ENCODE data around the gene CSNK1A1.
"Not testable (repeated sequence)": the region's sequence is repeated elsewhere in the genome, so short reads cannot be mapped to it uniquely, and the experiment has no call there.

Gene CSNK1A1

DNA sequence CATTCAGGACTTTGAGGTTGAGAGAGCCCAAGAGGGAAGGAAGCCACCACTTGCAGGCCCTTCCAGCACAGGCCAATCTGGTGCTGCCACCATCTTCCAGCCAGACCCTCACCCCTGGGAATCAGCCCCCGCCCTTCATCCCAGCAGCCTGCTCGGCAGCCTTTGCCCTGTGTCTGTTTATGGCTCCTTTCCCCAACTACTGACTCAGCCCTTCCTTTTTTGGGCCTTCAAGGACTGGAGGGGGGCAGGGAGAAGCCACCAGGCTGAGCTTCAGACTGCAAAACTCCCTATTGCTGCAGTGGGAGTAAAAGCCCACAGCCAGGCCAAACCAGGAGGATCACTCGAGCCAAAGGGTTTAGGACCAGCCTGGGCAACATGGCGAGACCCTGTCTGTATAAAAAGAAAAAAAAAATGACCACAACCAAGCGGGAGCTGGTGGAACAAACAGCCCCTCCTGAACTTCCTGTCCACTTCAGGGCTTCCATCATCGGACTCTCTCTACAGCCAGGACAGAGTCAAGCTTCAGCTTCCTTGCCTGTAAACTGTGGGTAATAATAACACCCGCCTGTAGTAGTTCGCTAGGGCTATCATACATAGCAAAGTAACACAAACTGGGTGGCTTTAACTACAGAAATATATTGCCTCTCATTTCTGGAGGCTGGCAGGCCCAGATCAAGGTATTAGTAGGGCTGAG lies 86.3 kb downstream of the CSNK1A1 start:
- in situ Hi-C loops (cut with MboI; ENCODE audit: low sequenced_read_pairs) = no loop called here

DNA sequence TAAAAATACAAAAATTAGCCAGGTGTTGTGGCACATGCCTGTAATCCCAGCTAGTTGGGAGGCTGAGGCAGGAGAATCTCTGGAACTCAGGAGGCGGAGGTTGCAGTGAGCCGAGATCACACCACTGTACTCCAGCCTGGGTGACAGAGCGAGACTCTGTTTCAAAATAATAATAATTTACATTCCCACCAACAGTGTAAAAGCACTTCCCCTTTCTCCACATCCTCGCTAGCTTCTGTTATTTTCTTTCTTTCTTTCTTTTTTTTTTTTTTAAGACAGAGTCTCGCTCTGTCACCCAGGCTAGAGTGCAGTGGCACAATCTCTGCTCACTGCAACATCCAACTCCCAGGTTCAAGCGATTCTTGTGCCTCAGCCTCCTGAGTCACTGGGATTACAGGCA lies 89.3 kb downstream of the CSNK1A1 start:
- in situ Hi-C loops (cut with MboI; ENCODE audit: low sequenced_read_pairs) = not testable (repeated sequence)

DNA sequence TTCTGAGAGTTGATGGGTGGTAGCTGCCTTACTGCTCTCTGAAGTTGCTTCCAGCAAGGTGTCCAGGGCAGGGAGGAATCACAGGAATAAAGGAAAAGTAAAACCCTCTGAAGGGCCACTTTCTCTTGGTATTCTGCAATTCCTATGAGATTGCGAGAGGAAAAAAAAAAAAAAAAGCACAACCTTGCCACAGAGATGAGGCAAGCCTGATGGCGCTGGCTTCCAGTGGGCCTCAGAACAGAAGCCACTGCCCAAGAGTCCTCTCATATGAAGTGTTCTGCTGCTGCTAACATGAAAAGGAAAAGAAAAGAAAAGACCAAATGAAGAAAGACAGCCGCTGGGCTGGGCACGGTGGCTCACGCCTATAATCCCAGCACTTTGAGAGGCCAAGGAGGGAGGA lies 91.3 kb downstream of the CSNK1A1 start:
- in situ Hi-C loops (cut with MboI; ENCODE audit: low sequenced_read_pairs) = no loop called here

DNA sequence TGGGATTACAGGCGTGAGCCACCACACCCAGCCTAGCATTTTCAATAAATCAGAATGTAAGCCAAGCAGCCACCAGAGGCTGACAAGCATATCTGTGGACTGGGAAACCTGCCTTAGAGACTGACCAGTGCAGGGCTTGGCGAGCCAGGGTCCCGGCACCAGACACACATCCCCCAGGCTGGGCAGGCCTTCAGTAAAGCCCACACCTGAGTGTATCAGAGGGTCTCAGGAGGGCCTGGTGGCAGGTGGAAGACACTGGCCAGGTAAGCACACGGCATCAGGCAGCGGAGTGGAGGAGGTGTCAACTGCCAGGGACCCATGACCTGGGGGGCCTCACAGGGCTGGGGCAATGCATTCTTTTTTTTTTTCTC lies 93.9 kb downstream of the CSNK1A1 start:
- in situ Hi-C loops (cut with MboI; ENCODE audit: low sequenced_read_pairs) = no loop called here

DNA sequence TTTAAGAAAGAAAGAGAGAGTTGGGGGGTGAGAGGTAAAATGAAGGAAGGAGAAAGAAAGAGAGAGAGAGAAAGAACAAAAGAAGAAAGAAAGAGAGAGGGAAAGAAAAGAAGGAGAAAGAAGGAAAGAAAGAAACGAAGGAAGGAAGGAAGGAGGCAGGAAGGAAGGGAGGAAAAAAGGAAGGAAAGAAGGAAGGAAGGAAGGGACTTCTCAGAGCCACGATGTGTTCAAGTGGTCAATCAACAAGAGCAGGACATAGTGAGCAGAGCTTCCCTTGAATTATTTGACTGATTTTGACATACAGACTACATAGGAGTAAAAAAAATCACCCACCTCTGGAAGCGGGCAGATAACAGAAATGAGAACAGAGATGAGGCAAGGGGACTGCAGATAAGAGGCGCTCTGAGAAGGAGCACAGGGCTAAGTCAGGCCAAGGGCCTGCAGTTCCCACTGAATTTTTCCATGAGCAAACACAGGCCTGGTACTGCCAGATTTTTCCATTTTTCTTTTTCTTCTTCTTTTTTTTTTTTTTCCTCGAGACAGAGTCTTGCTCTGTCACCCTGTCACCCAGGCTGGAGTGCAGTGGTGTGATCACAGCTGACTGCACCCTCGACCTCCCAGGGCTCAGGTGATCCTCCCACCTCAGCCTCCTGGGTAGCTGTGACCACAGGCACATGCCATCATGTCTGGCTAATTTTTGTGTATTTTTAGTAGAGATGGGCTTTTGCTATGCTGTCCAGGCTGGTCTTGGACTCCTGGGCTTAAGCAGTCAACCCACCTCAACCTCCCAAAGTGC lies 94.4 kb downstream of the CSNK1A1 start:
- in situ Hi-C loops (cut with MboI; ENCODE audit: low sequenced_read_pairs) = no loop called here

DNA sequence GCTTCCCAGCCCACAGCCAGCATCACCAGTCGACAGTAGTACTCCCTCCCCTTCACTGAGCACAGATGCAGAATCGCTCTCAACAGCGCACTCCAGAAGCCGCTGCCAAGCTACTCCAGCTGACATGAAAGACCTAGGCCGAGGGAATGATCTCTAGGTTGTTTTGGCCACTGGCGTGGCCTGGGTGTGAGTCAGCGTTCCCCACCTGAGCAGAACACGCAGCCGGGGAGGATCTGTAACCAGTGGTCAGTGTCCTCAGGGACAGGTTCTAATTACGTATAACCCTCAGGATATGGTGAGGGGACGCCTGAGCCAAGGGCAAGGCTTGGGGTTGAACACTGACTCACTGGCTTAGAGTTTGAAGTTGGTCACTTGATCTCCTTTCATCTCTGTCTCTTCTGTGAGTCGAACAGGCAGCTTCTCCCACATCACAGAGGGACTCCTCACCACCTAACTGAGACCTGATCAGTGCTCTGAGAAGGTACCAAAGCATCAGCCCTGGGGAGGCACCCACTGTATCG lies 95.3 kb downstream of the CSNK1A1 start:
- in situ Hi-C loops (cut with MboI; ENCODE audit: low sequenced_read_pairs) = no loop called here

DNA sequence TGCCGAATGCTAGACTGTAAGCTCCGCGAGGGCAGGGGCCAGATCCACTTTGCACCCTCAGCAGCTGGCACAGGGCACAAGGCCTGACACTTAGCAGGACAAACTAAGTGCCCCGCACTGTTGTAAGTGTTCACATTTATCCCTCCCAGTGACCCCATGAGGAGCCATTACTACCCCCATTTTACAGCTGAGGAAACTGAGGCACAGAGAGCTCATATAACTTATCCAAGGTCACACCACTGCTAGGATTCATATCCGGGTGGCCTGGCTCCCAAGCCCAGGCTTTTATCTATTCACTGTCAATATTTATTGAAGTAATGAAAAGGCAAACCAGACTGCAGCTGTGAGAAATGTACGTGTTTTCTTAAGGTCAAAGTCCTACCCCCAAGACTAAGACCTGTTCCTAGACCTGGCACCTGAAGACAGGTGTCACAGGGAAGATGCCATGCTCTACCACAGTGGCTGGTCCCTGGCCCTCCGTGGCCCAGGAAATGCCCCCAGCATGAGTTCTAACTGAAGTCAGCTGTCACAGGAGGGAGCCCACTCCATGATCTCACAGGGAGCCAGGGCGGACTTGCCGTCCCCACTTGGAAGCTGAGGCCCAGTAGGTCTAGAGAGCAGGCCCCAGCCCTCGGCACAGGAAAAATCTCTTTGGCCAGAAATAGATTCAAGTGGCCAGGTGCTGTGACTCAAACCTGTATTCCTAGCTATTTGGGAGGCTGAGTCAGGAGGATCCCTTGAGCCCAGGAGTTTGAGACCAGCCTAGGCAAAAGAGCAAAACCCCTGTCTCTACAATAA lies 97.4 kb downstream of the CSNK1A1 start:
- in situ Hi-C loops (cut with MboI; ENCODE audit: low sequenced_read_pairs) = no loop called here

DNA sequence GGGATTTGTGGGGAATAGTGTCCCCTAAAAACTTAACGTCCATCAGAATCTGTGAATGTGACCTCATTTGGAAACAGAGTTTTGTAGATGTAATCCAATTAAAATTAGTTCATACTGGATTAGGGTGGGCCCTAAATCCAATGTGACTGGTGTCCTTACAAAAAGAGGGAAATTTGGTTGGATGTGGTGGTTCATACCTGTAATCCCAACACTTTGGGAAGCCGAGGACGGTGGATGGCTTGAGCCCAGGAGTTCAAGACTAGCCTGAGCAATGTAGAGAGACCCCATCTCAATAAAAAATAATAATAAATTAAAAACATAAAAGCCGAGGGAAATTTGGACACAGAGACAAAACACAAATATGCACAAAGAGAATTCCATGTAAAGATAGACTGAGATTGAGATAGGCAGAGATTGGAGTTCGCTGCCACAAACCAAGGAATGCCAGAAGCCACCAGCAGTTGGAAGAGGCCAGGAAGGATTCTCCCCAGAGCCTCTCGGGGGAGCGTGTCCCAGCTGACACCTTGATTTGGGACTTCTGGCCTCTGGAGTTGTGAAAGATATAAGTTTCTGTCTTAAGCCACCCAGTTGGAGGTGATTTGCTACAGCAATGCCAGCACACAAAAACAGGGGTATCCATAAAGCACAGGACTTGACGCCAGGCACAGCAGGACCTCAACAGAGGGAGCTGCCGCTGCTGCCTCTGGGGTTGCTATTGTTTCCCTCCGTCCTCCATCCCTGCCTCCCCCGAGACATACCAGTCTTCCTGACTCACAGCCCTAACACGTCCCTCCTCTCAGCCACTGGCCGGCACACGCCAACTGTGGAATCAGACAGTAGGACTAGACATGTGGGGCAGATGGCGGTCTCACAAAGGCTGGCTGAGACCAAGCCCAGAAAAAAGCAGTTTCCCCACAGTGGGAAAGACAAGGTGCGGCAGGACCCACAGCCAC lies 98.3 kb downstream of the CSNK1A1 start:
- in situ Hi-C loops (cut with MboI; ENCODE audit: low sequenced_read_pairs) = no loop called here

DNA sequence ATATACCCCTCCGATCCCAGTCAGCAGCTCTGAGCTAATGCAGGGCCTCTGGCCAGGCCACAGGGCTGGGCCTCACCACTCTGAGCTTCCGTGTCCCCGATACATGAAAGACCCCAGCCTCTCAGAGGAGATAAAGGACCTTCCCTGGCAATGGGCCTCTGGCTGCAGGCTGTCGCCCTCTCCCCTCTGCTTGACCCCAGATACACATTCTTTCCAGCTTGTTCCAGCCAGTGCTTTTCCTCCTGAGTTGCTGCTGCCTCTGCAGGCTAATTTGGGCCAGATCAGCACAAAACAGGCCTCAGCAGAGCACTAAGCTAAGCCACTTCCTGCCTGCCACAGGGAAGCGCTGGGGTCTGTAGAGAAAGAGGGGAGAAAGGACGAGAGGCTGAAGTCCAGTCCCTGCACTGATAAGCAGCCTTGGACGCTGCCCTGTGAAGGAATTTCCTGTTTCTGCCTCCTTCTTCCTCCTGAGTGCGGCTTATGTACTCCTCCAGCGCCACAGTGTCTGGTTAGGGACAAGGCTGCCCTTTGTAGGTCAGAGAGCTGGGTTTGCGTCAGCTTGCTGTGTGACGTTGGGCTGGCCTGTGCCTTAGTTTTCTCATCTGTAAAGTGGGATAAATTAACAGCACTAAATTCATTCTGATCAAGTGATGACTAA lies 99.1 kb downstream of the CSNK1A1 start:
- in situ Hi-C loops (cut with MboI; ENCODE audit: low sequenced_read_pairs) = no loop called here

DNA sequence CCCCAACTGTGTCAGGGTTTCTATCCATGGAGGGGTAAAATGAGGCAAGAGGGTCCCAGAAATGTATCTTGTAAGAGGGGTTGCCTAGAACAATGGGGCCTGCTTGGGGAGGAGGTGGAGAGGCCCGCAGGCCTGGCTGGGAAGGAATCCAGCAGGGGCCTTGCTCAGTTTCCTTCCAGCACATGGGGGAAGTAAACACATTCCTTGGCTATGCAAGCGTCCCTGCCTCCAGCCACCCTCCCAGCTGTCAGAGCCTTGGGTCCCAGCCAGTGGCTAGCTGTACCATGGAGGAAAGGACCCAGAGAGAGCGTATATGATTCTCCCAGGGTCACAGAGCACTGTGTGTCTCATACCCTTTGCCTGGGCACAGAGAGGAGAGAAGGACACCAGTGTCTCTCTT lies 101.0 kb downstream of the CSNK1A1 start:
- in situ Hi-C loops (cut with MboI; ENCODE audit: low sequenced_read_pairs) = no loop called here

DNA sequence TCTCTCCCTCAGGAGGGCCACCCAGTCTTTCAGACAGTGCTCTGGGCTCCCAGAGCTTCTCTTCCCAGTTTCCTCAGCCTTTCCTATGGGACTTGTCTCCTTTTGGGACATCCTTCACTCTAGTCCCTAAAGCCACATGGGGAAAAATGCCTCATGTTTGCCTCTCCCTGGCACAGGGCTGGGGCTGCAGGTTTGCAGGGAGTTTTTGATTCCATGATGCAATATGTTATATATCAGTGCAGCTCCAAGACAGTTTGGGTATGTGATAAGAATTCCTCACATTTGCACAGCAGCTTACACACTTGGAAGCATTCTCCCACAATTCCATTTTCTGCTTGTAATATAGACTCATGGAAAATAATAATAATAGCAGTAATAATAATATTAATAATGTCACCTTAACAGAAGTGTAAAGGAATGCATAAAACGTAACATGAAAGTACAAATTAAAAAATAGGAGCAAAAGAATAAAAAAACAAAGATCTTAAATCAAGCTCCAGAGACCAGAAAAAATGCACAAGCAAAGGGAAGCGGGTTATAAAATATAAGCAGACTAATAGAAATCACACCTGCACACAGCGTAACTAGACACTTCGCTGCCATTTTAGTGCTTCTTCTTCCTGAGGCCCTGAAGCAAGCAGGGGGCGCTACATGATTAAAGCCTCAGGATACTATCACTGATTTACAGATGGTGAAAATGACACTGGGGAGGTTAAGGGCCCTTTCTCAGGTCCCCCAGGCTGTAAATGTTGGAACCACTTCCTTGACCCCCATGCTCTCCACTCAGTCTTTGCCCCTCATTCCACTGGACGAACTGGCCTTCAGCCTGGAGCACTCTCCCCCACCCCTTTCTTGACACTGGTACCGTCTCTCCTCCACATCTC lies 102.2 kb downstream of the CSNK1A1 start:
- in situ Hi-C loops (cut with MboI; ENCODE audit: low sequenced_read_pairs) = no loop called here

DNA sequence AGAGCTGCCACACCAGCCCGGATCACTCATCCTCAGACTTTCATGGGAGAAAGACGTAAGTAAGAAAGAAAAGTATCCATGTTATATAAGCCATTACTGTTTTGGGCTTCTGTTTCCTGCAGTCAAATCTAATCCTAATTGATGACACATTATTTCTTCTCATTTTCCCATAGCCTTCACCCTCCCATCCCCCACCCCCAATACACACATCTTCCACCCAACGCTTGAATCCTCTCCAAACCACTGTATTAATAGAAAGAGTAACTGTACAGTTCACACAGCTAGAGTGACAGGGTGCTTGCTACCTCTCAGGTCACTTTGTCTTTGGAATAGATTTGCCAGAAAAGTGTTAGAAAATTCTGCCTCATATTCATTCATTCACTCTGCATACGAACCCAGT lies 102.8 kb downstream of the CSNK1A1 start:
- in situ Hi-C loops (cut with MboI; ENCODE audit: low sequenced_read_pairs) = no loop called here

DNA sequence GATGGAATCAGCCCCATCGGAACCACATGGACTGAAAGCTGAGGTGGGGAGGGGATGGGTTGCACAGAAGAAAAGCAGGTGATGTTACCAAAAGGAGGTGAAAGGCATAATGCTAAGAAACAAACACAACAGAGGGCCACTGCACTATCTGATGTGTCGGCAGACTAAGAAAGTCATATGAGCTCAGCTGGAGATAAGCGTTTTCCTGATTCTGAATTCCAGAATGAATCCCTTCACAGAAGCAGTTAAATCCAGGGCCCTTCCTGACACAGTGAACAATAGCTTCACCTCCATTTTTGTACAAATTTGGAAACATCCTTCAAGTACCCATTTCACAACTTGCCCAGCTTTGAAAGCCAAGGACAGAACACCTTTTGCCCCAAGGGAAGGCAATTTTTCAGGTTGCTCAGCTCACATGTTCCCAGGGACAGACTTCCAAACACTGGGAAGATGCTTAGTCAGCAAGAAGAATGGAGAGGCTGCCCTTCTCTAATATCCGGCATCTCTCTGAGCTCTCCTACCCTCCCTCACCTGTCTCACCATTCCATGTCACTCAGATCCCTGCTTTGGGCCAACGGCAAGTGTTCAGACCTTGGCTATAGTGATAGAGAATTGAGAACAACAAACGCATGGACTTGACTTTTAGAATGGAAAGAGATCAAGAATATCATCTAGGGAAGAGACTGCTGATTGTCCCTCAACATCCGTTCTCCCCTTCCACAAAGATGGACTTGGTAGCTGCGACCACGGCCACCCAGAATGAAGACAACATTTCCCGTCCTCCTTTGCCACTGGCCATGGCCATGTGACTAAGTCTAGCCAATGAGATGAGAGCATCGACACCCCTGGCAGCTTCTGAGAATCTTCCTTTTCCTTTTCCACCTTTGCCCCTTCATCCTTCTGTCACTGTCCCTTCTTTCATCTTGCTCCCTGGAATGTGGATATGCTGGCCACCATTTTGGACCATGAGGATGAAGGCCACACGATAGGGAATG lies 103.6 kb downstream of the CSNK1A1 start:
- in situ Hi-C loops (cut with MboI; ENCODE audit: low sequenced_read_pairs) = no loop called here

DNA sequence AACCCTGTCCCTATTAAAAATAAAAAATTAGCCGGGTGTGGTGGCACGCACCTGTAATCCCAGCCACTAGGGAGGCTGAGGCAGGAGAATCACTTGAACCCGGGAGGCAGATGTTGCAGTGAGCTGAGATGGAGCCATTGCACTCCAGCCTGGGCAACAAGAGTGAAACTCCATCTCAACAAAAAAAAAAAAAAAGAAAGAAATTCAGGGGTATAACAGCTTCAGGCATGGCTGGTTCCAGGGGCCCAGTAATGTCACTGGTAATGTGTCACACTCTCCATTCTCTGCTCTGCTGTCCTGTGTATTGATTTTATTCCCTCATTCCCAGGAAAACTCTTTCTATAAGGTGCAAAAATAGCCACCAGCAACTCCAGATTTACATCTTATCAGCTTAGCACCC lies 104.4 kb downstream of the CSNK1A1 start:
- in situ Hi-C loops (cut with MboI; ENCODE audit: low sequenced_read_pairs) = not testable (repeated sequence)

DNA sequence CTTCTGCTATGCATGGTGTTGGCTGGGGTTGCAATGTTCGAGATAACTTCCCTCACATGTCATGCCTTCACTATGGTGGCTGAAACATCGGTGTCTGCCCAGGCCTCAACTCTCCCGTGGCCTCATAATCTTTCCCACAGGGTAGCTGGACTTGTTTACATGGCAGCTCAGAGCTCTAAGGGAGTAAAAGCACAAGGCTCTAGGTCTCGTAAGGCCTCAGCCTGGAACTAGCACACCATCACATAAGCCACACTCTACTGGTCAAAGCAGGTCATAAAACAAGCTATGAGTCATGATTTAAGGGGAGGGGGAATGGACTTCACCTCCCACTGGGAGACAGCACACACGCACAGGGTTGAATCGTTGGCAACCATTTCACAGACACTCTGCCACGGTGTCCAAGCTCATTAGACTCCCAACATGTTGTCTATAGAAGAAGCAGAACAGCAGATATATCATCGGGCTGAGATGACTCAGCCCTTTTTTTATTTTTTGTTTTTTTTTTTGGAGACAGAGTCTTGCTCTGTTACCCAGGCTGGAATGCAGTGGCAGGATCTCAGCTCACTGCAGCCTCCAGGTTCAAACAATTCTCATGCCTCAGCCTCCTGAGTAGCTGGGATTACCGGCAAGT lies 105.4 kb downstream of the CSNK1A1 start:
- in situ Hi-C loops (cut with MboI; ENCODE audit: low sequenced_read_pairs) = no loop called here

DNA sequence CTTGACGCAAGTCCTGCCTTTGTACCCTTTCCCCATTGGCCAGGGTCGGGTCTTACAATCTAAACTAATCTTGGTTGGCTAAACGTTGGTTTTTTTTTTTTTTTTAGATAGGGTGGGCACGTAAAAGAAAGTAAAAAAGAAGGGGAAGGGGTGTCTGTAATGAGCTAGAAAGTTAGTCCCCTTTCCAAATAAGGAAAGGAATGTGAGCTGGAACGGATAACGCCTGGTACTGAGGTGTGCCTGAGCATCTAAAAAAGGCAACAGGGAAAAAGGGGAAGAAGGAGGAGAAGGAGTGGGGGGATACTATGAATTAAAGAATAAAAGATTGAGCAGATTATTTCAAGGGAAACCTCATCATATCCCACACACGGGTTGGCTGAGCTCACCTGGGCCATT lies 105.9 kb downstream of the CSNK1A1 start:
- in situ Hi-C loops (cut with MboI; ENCODE audit: low sequenced_read_pairs) = no loop called here

DNA sequence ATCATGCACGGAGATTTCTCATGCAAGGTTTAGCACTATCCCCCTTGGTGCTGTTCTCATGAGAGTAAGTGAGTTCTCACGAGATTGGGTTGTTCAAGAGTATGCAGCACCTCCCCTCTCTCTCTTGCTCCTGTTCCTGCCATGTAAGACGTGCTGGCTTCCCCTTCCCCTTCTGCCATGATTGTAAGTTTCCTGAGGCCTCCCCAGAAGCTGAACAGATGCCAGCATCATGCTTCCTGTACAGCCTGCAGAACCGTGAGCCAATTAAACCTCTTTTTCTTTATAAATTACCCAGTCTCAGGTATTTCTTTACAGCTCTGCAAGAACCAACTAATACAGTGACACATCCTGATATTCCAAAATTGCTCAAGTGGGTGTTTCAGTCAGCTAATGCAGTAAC lies 106.8 kb downstream of the CSNK1A1 start:
- in situ Hi-C loops (cut with MboI; ENCODE audit: low sequenced_read_pairs) = not testable (repeated sequence)
